HepG2 (cell line): Measurements from ENCODE around the gene SIN3A. TPM values are rescaled to one million over a fixed set of nuclear protein-coding genes. Genes with fewer than 3 reads are reported as not detected.
A peak's percentile ranks its signal among the peaks of the same experiment; 100 is the strongest.

ENCODE experiments used
- ASH2L ChIP-seq: fragments of 300-600, 200-600 bp; sonication (generic); IDR thresholded peaks from 2 replicates; pipeline ENCODE4 v1.7.0; 2017; ENCODE audit warnings: low read depth, mild to moderate bottlenecking, moderate library complexity, mixed read lengths, low read length; ENCODE audit not compliant: insufficient read length
- CCAR2 ChIP-seq: fragments of 200-400 bp; formaldehyde crosslinking; optimal IDR thresholded peaks from 2 replicates; pipeline ENCODE3; 2018; ENCODE audit warnings: low read depth, mild to moderate bottlenecking, low read length, moderate library complexity
- DR1 ChIP-seq: sonication (generic); formaldehyde crosslinking; IDR thresholded peaks from 2 replicates; pipeline ENCODE4 v1.8.0; 2021; ENCODE audit warnings: mild to moderate bottlenecking, missing genetic modification reagents, inconsistent platforms
- KLF9 ChIP-seq: IDR thresholded peaks from 2 replicates; pipeline ENCODE4 v1.6.1; 2016; ENCODE audit warnings: low read depth
- PAF1 ChIP-seq: IDR thresholded peaks from 2 replicates; pipeline ENCODE4 v1.6.1; 2016; ENCODE audit warnings: missing genetic modification reagents, missing compliant biosample characterization
- SP140L ChIP-seq: sonication (generic); formaldehyde crosslinking; IDR thresholded peaks from 2 replicates; pipeline ENCODE4 v1.4.0; 2020; ENCODE audit warnings: missing genetic modification reagents, borderline replicate concordance
- TAF1 ChIP-seq: sonication (generic); formaldehyde crosslinking; IDR thresholded peaks from 2 replicates; pipeline ENCODE4 v1.4.0; 2020; ENCODE audit warnings: missing genetic modification reagents
- ZBTB8A ChIP-seq: sonication (generic); formaldehyde crosslinking; IDR thresholded peaks from 2 replicates; pipeline ENCODE4 v1.4.0; 2020; ENCODE audit warnings: mild to moderate bottlenecking, low read depth, missing genetic modification reagents, borderline replicate concordance
- ZMYM2 ChIP-seq: sonication (generic); formaldehyde crosslinking; IDR thresholded peaks from 2 replicates; pipeline ENCODE4 v1.8.0; 2022; ENCODE audit warnings: mild to moderate bottlenecking, missing genetic modification reagents
- ZNF12 ChIP-seq: sonication (generic); formaldehyde crosslinking; IDR thresholded peaks from 2 replicates; pipeline ENCODE4 v1.5.0; 2020; ENCODE audit warnings: missing genetic modification reagents
- ZNF180 ChIP-seq: sonication (generic); formaldehyde crosslinking; IDR thresholded peaks from 2 replicates; pipeline ENCODE4 v1.4.0; 2020; ENCODE audit warnings: low read depth, missing genetic modification reagents, borderline replicate concordance
- ZNF556 ChIP-seq: sonication (generic); formaldehyde crosslinking; IDR thresholded peaks from 2 replicates; pipeline ENCODE4 v1.4.0; 2020; ENCODE audit warnings: mild to moderate bottlenecking, missing genetic modification reagents, borderline replicate concordance
- ZNF615 ChIP-seq: sonication (generic); formaldehyde crosslinking; IDR thresholded peaks from 2 replicates; pipeline ENCODE4 v1.5.0; 2020; ENCODE audit warnings: mild to moderate bottlenecking, missing genetic modification reagents, borderline replicate concordance
- ZNF781 ChIP-seq: sonication (generic); formaldehyde crosslinking; IDR thresholded peaks from 2 replicates; pipeline ENCODE4 v1.5.1; 2020; ENCODE audit warnings: borderline replicate concordance, mild to moderate bottlenecking, missing genetic modification reagents; ENCODE audit errors: not compliant biosample characterization
- polyA plus RNA-seq, 8 experiments: library from polyadenylated mRNA; depleted of rRNA in 3 of 8; stranded (reverse) in 7 of 8; unstranded in 1 of 8; fragments of >200 nt; fragmentation: Illumina TruSeq in 4 of 8; extraction: Trizol in 4 of 8; gene quantifications; 2 replicates each; pipeline versions ENCODE4 v1.2.1 to v1.2.3, GENCODE V29; 2011 to 2016; ENCODE audit warnings: low read depth in 4 of 8, missing spikeins in 1 of 8, mixed read lengths in 1 of 8; ENCODE audit not compliant: insufficient read depth in 1 of 8
- total RNA-seq, 5 experiments: library from RNA; depleted of rRNA; stranded (reverse); fragments of >200 nt; fragmentation: Illumina TruSeq; extraction: Trizol; gene quantifications; 2 replicates each; pipeline ENCODE4 v1.2.3, GENCODE V29; 2016; ENCODE audit warnings: low read depth in 1 of 5
- TF ChIP-seq, protein P1 (sequence below): sonication (generic); formaldehyde crosslinking; IDR thresholded peaks from 2 replicates; pipeline ENCODE4 v1.9.0; 2022; ENCODE audit warnings: missing genetic modification reagents, mild to moderate bottlenecking, borderline replicate concordance
- TF ChIP-seq, protein P2 (sequence below): sonication (generic); formaldehyde crosslinking; IDR thresholded peaks from 2 replicates; pipeline ENCODE4 v1.5.0; 2020; ENCODE audit warnings: mild to moderate bottlenecking, missing genetic modification reagents, moderate library complexity
- TF ChIP-seq, protein P3 (sequence below): sonication (generic); formaldehyde crosslinking; IDR thresholded peaks from 2 replicates; pipeline ENCODE4 v1.8.0; 2022; ENCODE audit warnings: missing genetic modification reagents, low read depth, mild to moderate bottlenecking, borderline replicate concordance
- TF ChIP-seq, protein P4 (sequence below): sonication (generic); formaldehyde crosslinking; IDR thresholded peaks from 2 replicates; pipeline ENCODE4 v1.9.0; 2021; ENCODE audit warnings: missing genetic modification reagents, borderline replicate concordance
- TF ChIP-seq, protein P5 (sequence below): sonication (generic); formaldehyde crosslinking; IDR thresholded peaks from 2 replicates; pipeline ENCODE4 v1.8.1; 2022; ENCODE audit warnings: low read depth, mild to moderate bottlenecking, missing genetic modification reagents

SIN3A gene
- total and polyA plus RNA-seq, 2 of the 13 experiments (the other 11 are each of a cell fraction or from before 2014, with no cell fraction given): 16.1 to 28.1 TPM

DNA sequence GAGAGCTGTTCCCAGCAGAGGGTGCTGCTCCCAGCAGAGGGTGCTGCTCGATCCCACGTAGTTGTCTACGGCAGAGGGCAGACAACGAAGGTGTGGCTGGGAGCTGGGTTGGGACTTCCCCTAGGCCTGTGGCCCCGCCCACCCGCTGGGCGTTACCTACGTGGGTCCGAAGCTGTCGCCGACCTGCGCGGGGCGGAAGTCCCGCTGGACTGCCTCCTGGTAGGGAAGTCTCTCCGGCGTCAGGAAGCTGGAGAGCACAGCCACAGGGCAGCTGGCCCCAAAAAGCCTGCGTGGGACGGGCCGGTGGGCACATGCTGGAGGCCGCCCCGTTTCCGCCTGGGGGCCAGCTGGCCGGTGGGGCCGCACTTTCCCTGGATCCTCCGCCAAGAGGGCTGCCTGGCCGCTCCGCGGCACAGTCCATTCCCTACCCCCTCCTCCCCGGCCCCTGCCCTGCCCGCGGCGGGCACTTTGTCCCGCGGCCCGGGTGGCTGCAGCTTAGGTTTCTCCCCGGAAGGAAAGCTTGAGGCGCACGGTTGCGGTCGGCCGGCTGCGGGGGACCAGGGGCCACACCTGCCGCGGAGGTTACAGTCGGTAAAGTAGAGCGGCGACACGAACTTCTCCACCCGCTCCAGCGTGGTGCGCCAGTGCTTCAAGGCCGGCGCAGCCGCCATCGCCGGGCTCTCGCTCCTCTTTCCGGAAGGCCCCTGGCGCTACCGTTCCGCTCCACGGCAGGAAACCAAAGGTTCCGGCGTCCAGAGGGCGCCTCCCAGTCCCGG is 83.4 kb downstream of the SIN3A start, which contains the start of gene MAN2C1 (continued):
- TF ChIP-seq, protein P1, sequence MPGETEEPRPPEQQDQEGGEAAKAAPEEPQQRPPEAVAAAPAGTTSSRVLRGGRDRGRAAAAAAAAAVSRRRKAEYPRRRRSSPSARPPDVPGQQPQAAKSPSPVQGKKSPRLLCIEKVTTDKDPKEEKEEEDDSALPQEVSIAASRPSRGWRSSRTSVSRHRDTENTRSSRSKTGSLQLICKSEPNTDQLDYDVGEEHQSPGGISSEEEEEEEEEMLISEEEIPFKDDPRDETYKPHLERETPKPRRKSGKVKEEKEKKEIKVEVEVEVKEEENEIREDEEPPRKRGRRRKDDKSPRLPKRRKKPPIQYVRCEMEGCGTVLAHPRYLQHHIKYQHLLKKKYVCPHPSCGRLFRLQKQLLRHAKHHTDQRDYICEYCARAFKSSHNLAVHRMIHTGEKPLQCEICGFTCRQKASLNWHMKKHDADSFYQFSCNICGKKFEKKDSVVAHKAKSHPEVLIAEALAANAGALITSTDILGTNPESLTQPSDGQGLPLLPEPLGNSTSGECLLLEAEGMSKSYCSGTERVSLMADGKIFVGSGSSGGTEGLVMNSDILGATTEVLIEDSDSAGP (CRISPR knock-in tag): peak; percentile 94
- TF ChIP-seq PAF1 (CRISPR knock-in tag) (no peak), DR1 (CRISPR knock-in tag) (peak; percentile 39; the same call in 1 of the 2 replicates), ZNF180 (CRISPR knock-in tag) (no peak), ZBTB8A (no peak), CCAR2 (no peak), TAF1 (CRISPR knock-in tag) (peak; percentile 98), ZNF12 (CRISPR knock-in tag) (no peak; the same call in 1 of the 2 replicates), SP140L (CRISPR knock-in tag) (0 out of 2 replicates have a peak, but pooled peaks have one; percentile 90), ZNF781 (peak; percentile 51), KLF9 (CRISPR knock-in tag) (no peak; the same call in 1 of the 2 replicates), ZNF556 (CRISPR knock-in tag) (no peak), ZNF615 (CRISPR knock-in tag) (peak; percentile 72; the same call in 1 of the 2 replicates), ASH2L (peak; percentile 97), ZMYM2 (CRISPR knock-in tag) (peak; percentile 55; the same call in 1 of the 2 replicates)
- TF ChIP-seq, protein P2, sequence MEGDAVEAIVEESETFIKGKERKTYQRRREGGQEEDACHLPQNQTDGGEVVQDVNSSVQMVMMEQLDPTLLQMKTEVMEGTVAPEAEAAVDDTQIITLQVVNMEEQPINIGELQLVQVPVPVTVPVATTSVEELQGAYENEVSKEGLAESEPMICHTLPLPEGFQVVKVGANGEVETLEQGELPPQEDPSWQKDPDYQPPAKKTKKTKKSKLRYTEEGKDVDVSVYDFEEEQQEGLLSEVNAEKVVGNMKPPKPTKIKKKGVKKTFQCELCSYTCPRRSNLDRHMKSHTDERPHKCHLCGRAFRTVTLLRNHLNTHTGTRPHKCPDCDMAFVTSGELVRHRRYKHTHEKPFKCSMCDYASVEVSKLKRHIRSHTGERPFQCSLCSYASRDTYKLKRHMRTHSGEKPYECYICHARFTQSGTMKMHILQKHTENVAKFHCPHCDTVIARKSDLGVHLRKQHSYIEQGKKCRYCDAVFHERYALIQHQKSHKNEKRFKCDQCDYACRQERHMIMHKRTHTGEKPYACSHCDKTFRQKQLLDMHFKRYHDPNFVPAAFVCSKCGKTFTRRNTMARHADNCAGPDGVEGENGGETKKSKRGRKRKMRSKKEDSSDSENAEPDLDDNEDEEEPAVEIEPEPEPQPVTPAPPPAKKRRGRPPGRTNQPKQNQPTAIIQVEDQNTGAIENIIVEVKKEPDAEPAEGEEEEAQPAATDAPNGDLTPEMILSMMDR (CRISPR knock-in tag): peak; percentile 98
- TF ChIP-seq, protein P3, sequence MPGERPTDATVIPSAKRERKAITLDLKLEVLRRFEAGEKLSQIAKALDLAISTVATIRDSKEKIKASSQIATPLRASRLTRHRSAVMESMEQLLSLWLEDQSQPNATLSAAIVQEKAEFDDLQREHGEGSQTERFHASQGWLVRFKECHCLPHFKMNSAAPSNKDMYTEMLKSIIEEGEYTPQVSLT (CRISPR knock-in tag): no peak
- TF ChIP-seq, protein P4, sequence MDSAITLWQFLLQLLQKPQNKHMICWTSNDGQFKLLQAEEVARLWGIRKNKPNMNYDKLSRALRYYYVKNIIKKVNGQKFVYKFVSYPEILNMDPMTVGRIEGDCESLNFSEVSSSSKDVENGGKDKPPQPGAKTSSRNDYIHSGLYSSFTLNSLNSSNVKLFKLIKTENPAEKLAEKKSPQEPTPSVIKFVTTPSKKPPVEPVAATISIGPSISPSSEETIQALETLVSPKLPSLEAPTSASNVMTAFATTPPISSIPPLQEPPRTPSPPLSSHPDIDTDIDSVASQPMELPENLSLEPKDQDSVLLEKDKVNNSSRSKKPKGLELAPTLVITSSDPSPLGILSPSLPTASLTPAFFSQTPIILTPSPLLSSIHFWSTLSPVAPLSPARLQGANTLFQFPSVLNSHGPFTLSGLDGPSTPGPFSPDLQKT (CRISPR knock-in tag): 0 out of 2 replicates have a peak, but pooled peaks have one; percentile 17
- TF ChIP-seq, protein P5, sequence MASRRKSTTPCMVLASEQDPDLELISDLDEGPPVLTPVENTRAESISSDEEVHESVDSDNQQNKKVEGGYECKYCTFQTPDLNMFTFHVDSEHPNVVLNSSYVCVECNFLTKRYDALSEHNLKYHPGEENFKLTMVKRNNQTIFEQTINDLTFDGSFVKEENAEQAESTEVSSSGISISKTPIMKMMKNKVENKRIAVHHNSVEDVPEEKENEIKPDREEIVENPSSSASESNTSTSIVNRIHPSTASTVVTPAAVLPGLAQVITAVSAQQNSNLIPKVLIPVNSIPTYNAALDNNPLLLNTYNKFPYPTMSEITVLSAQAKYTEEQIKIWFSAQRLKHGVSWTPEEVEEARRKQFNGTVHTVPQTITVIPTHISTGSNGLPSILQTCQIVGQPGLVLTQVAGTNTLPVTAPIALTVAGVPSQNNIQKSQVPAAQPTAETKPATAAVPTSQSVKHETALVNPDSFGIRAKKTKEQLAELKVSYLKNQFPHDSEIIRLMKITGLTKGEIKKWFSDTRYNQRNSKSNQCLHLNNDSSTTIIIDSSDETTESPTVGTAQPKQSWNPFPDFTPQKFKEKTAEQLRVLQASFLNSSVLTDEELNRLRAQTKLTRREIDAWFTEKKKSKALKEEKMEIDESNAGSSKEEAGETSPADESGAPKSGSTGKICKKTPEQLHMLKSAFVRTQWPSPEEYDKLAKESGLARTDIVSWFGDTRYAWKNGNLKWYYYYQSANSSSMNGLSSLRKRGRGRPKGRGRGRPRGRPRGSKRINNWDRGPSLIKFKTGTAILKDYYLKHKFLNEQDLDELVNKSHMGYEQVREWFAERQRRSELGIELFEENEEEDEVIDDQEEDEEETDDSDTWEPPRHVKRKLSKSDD: no peak; the same call in none of the 2 replicates
